Activated CD4-positive, CD25-positive, alpha-beta regulatory T cell treated with anti-CD3 and anti-CD28 coated beads, Interleukin-2, amount 50 U/mL, for 72 hours (primary cell): ENCODE data around the gene P2RX4.
"Not testable (repeated sequence)": the region's sequence is repeated elsewhere in the genome, so short reads cannot be mapped to it uniquely, and the experiment has no call there.

Source experiments
- DNase-seq: peaks from one replicate; pipeline ENCODE4 v3.0.0; 2021

The P2RX4 gene

DNA sequence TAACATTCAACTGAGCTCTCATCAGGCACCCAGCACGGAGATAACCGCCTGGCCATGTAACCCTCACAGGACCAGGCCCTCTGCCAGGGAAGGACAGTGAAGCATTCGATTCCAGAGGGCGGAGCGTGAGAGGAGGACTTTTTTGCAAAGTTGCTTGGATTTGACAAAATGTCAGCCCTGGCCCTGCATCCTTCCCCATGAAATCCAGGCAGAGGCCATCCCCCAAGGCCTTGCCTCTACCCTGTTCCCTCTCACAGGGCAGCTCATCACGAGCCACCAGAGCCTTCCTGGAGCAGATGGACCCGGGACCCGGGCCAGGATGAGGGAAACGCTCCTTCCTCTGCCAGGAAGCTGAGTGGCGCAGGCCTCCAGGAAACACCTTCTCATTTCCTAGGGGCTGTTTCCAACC lies 69.6 kb downstream of the P2RX4 start:
- DNase-seq, result no peak

DNA sequence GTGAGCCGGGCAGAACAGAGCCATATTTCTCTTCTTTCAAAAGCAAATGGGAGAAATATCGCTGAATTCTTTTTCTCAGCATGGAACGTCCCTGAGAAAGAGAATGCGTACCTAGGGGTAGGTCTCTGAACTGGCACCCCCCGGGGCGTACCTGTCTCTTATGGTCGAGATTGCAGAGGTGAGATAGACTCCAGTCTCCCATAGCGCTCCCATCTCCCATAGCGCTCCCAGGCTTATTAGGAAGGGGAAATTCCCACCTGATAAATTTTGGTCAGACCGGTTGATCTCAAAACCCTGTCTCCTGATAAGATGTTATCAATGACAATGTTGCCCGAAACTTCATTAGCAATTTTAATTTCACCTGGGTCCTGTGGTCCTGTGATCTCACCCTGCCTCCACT lies 70.6 kb downstream of the P2RX4 start:
- not testable (repeated sequence) for DNase-seq

DNA sequence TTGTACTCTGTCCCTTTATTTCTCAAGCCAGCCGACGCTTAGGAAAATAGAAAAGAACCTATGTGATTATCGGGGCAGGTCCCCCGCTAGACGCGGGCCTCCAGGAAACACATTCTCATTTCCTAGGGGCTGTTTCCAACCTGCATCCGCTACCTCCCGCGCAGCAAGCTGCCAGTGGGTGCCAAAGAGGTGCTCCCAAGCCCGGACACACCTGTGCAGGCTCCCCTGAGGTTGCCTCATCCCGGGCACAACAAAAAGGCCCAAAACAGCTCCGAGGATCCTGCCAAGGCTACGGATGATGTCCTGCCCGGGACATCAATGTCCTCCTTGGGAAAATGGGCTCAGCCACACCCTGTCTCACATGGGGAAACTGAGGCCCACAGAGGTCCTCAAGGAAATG lies 71.2 kb downstream of the P2RX4 start:
- DNase-seq, result not testable (repeated sequence)

DNA sequence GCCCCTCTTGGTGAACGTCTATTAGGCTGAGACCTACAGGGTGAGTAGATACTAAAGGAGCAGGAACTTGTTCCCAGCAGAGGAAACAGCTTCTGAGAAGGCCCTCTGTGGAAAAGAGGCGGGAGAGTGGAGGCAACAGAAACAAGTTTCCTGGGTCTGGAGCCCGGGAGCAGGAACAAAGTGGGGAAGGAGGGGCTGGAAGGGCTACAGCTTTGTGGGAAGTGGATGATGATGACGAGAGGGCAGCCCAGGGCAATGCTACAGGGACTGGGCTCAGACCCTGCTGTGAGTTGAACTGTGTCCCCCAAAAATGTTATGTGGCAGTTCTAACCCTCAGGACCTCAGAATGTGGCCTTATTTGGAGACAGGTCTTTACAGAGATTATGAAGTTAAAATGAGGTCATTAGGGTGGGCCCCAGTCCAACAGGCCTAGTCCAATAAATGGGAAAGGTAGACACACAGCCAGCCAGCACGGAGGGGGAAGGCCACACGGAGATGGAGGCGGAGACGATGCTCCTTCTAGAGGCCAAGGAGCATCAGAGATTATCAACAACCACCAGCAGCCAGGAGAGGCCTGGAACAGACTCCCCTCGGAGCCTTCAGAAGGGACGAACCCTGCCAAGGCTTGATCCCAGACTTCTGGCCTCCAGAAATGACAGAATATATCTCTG lies 72.3 kb downstream of the P2RX4 start:
- no peak for DNase-seq

DNA sequence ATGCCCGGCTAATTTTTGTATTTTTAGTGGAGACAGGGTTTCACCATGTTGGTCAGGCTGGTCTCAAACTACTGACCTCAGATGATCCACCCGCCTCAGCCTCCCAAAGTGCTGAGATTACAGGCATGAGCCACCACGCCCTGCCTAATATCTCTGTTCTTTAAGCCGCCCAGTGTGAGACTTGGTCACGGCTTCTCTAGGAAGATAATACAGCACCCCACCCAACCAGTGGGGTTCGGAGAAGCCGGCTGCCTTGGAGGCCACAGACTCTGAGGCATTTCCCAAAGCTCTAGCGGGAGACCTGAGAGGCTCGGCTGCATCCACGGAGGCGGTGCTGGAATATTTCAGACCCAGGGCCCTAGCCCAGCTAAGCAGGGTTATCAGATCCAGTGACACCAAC lies 73.0 kb downstream of the P2RX4 start:
- not testable (repeated sequence) for DNase-seq

DNA sequence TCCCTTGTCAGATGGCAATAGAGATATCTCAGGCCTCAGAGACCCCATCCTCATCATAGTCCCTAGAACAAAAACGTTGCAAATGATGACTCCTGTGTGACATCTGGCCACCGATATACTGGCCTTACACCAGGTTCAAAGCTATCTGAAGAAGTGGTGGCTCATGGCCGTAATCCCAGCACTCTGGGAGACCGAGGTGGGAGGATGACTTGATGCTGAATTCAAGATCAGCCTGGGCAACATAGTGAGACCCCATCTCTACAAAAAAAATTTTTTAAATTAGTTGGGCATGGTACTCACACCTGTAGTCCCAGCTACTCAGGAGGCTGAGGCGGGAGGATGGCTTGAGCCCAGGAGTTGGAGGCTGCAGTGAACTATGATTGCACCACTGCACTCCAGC lies 73.5 kb downstream of the P2RX4 start:
- no peak for DNase-seq
